ENCODE results near the gene TRAF3IP3.
A peak's percentile ranks its signal among the peaks of the same experiment; 100 is the strongest.

The TRAF3IP3 gene, protein sequence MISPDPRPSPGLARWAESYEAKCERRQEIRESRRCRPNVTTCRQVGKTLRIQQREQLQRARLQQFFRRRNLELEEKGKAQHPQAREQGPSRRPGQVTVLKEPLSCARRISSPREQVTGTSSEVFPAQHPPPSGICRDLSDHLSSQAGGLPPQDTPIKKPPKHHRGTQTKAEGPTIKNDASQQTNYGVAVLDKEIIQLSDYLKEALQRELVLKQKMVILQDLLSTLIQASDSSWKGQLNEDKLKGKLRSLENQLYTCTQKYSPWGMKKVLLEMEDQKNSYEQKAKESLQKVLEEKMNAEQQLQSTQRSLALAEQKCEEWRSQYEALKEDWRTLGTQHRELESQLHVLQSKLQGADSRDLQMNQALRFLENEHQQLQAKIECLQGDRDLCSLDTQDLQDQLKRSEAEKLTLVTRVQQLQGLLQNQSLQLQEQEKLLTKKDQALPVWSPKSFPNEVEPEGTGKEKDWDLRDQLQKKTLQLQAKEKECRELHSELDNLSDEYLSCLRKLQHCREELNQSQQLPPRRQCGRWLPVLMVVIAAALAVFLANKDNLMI

DNA sequence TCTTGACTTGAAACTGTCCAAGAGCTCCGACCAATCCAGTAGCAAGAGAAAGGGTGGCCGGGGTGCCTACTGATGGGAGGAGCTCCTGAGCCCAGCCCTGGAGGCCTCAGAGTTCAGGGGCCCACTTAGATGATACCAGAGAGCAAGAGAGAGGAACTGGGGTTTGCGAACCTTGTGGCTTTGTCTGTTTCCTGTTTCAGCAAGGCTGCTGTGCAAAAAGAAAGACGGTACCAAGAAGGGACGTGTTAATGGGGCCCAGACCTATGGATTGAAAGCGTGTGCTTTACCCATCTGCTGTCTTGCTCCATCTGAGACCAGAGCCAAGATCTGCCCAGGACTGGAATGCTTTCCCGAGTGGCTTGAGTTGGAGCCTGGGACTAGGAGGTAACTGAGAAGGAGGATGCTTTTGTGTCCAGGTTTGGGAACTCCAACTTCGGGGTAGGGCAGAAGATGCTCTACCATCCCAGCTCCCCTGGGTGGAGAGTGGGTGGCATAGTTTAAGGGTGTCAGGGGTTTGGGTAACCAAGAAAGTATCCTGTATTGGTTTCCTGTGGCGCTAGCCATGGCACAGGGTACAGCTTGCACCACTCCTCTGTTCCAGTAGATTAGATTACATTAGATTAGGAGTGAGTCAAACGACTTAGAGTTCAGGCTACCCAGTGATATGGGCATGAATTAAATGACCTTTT lies at the start of gene TRAF3IP3:
Gene TRAF3IP3 (plus strand): TSS at position 128 of the 689 bp plus-strand sequence. CDS start 3,987 bp downstream, outside the sequence.
- no peak for DNase-seq (ENCODE audit: low spot score)

DNA sequence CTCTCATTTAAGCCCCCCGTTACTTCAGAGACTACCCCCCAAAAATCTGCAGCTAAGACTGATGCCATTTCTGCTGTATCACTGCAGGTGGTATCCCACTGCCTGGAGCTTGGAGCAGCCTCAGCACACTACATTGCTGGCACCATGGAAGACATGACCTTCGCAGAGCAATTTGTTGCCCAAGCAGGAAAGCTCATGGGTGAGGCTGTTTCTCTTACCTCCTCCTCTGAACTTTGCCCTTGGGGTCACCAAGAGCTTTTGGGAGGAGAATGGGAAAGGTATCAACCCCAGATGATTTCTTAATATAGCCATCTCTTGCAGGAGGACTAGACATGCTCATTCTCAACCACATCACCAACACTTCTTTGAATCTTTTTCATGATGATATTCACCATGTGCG lies 49.2 kb upstream of the TRAF3IP3 start:
- no peak for DNase-seq (ENCODE audit: low spot score)

DNA sequence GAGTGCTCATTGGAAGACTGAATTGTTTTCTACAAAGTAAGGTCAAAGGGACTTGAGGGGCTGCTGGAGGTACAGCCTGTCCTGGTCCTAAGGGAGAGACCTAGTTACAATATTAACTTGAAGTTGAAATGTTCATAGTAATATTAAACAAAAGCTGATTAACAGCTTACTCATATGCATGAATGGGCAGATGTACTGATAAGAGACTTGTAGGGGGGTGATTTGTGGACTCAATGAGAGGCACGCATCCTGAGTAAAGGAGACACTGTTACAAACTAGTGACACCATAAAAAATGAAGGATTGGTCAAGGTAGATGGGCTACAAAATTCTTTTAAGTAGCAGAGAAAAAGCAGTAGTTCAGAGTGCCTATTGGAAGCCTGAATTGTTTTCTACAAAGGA lies 48.5 kb upstream of the TRAF3IP3 start:
- DNase-seq (ENCODE audit: low spot score), result no peak

DNA sequence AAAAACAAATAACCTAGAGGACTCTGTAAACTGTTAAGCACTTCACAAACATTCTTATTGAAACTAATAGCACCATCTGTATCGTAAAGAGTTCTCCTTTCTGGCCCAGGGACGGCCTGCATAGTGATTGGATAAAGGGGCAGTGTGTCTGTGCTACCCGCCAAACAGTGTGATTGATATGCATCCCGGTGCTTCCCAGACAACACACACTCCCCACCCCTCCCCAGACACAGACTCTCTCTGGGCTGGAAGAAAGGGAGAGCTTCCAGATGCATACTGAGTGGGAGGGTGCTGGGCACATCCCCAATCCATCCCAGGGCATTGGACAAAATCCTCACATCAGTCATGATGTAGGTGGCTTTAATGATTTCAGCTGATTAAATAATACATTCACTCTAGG lies 47.6 kb upstream of the TRAF3IP3 start:
- DNase-seq (ENCODE audit: low spot score), result no peak

DNA sequence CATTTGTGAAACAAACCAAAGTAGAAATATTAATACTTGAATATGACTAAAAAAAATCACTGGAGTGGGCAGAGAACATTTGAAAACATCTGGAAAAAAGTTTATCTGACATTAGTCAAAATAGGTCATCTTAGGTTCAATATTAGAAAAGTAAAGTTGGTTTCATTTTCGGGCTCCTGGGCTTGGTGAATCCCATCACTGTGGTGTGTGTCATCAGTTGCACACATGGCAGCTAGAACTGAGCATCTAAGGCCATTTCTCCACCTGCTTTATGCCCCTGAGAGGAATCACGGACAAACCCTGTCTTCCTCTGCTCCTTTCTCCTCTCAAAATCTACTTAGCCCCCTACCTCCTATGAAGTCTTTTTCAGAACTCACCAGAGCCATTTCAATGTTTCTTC lies 45.8 kb upstream of the TRAF3IP3 start:
- no peak for DNase-seq (ENCODE audit: low spot score)

DNA sequence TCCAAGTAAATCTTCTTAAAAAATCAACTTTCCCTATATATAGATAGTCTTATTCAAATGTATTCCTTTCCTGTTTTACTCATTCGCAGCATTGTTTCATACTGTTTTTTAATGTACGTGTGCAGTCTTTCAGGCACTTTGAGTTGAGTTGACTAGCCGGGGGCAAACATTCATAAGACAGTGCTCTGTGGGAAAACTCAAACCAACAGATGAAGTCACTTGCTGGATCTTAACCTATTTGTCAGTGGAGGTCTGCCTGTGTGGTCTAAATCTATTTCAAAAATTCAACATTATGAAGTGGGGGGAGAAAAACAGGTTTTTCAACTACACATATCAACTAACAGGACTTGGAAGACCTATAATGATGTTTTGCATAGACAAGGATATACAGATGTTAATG lies 45.0 kb upstream of the TRAF3IP3 start:
- DNase-seq (ENCODE audit: low spot score), result no peak

DNA sequence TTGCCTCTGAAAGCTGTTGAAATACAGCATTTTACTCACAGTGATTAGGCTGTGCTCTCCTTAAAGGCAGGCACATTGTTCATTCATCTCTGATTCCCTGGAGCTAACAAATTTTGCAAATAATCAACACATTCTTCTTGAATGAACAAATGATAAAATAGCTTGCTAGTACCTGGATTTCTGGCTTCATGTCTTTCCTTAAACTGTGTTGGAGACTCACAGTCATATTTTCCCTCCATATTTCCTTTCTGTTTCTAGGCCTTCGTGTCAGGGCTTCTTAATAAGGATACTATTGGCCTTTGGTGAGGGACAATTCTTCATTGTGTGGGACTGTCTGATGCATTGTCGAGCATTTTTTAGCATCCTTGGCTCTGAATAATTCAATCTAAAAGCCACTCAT lies 41.5 kb upstream of the TRAF3IP3 start:
- no peak for DNase-seq (ENCODE audit: low spot score)

DNA sequence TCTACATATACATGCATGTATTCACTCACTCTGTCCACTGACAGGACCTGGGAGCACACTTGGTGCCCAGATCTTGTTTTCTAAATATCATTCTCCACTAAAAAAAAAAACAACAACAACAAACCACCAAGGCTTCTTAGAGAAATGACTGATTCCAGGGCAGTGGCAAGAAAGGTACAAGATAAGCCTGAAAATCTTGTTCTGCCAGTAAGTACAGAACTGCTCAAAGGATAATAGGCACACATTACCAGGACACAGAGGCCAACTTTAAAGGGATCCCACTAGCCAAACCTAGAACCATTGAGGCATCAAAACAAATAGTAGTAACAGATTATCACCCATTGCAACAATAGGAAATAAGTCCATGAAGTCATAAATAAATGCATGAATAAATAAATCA lies 40.5 kb upstream of the TRAF3IP3 start:
- no peak for DNase-seq (ENCODE audit: low spot score)

DNA sequence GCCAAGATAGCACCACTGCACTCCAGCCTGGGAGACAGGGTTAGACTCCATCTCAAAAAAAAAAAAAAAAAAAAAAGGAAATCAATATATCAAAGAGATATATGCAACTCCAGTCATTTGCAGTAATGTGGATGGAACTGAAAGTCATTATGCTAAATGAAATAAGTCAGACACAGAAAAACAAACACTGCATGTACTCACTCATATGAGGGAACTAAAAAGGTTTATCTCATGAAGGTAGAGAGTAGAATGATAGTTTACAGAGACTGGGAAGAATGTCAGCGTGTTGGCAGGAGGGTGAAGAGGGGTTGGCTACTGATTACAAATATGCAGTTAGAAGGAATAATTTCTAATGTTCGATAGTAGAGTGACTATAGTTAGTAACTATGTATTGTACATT lies 38.0 kb upstream of the TRAF3IP3 start:
- DNase-seq (ENCODE audit: low spot score), result no peak

DNA sequence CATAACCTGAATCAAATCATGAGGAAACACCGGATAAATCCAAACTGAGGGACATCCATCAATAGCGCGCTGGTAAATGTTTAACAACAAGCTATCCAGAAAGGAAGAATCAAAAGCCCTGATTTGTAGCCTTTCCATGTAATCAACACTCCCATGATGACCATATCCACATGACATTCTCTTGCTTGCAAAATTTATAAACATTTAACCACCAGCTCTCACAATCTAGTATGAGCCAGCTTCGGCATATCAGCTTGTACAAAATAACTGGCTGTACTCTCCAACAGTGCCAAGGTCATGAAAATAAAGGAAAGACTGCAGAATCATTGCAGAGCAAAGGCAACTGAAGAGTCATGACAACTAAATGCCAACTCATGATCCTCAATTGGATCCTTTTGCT lies 35.5 kb upstream of the TRAF3IP3 start:
- DNase-seq (ENCODE audit: low spot score), result no peak

DNA sequence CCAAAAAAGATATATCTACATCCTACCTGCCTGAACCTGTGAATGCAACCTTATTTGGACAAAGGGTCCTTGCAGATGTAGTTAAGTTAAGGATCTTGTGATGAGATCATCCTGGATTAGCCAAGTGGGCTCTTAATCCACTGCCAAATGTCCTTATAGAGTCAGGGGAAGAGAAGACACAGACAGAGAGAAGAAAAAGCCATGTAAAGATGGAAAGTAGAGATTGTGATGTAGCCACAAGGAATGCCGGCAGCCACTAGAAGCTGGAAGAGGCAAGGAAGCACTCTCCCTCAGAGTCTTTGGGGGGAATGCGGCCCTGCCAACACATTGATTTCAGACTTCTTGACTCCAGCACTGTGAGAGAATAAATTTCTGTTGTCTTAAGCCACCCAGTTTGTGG lies 35.0 kb upstream of the TRAF3IP3 start:
- DNase-seq (ENCODE audit: low spot score), result no peak

DNA sequence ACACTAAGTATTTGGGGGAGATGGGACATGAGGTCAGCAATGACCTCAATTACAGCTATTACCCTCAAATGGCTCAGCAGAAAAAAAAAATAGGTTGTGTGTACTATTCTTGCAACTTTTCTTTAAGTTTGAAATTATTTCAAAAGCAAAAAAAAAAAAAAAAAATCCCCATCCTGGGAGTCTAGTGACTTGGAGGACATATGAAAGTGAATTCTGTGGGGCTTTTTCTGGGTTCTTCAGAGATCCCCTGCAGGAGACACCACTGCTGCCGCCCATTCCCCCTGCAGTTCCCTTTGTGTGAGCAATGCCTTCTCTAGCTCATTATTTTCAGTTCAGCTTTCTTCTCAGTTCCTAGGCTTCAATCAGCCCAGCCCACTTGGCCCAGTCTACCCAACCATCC lies 34.5 kb upstream of the TRAF3IP3 start:
- DNase-seq (ENCODE audit: low spot score), result no peak

DNA sequence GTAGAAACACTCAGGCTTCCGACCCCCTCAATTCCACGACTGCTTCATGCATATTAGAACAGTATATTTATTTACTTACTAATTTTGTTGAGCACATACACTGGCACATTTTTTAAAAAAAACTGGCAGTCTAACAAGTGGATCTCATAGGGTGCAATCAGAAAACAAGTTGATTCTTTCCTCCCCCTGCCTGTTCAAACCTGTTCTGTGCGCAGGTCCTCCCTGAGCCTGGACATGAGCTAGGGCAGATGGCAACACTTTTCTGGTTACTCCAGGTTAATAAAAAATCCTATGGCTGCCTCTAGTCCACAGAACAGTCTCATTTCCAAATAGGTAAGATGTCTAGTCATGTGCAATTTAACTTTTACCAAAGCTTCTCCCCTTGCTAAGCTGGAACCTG lies 32.6 kb upstream of the TRAF3IP3 start:
- no peak for DNase-seq (ENCODE audit: low spot score)

DNA sequence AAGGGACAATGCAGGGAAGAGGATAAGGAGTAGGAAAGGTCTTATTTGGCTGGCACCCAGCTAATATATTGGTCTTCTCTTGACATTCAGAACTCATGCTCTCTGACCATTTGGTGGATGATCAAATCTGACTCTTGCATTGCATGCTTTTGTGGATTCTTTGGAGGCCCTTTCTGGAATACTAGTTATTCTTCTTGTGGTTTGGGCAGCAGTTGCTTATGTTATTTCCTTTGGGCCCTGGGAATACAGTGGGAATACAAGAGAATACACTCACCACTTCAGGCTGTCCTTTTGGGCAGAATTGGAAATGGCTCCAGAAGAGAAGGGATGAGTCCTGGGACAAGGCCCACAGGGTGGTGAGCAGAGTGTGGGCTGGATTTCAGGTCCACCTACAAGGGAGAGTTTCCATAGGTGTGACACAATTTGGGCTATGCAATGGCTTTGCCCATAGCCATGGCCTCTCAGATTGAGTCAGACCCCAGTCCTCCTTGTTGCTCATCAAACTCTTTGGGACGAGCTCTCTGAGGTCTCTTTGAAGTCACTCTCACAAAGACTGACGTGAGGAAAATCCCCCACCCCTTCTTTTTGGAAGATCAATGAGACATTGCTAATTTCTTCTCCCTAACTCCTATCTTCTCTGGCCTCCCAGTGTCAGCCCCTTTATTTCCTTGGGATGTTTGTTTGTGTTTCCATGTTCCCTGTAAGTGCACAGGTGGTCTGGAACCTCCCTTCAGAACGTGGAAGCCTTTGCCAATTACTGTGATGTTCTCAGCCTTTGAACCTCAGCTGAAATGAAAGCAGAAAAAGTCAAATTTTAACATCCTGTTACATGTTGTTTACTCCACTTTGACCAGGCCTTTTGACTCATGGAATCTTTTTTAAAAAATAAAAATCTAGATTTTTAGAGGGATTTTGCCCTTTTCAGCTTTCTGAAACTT lies 31.8 kb upstream of the TRAF3IP3 start:
- no peak for DNase-seq (ENCODE audit: low spot score)

DNA sequence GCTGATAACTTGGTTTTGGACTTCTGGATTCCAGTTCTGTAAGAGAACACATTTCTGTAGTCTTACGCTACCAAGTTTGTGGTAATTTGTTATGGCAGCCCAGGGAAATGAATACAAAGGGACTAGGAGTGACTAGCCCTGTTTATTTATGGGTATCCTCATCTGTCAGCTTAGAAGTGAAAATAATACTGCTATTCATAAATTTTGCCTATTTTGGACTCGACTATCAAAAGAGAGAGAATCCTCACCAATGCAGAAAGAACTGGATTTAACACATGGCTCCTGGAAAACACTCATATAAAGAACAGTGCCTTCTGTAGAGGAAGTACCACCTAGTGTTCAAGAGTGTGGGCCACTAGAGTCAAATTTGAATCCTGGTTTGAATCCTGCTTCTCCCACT lies 28.6 kb upstream of the TRAF3IP3 start:
- no peak for DNase-seq (ENCODE audit: low spot score)

DNA sequence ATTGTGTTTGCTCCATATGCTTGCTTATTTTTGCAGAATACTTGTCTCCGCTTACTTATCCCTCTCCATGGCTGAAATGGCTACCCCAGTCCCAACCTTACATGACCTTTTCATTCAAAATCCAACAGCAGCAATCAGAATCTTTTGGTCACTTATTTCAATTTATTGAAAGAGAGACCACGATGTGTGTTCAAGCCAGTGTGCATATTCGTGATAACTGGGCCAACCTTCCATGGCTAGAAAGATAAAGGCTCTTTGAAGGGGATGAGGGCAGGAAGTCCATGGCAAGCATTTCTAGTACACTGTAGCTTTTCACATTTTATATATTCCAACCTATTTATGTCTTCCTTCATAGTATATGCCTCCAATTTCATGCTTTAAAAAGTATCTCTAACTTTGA lies 28.1 kb upstream of the TRAF3IP3 start:
- no peak for DNase-seq (ENCODE audit: low spot score)

DNA sequence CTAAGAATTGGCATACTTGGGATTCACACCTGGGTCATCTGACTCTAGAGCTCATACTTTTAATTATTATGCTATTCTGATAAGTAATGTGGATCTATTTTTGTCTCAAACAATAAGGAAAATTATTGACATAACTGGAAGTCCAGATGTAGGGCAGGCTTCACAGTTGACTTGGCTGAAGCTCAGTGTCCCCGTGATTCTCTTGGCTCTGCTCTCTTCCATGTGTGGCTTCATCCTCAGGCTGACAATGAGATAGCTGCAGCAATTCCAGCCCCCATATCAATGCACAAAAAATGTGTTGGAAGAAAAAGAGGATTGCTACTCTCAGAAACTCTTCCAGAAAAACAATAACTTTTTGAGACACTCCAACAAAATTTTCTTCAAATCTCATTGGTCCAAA lies 27.4 kb upstream of the TRAF3IP3 start:
- DNase-seq (ENCODE audit: low spot score), result no peak

DNA sequence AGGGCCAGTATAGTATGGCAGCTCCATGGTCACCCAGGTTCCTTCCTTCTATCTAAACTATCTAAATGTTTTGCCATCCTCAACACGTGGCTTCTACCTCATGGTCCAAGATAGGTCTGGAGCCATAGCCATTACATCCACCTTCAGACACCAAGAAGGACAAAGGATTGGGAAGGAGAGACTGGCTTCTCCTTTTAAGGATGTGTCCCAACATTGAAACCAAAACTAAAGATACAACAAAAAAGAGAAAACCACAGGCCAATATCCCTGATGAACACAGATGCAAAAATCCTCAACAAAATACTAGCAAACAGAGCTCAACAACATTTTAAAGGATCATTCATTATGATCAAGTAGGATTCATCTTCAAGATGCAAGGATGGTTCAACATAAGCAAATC lies 26.4 kb upstream of the TRAF3IP3 start:
- DNase-seq (ENCODE audit: low spot score), result no peak

DNA sequence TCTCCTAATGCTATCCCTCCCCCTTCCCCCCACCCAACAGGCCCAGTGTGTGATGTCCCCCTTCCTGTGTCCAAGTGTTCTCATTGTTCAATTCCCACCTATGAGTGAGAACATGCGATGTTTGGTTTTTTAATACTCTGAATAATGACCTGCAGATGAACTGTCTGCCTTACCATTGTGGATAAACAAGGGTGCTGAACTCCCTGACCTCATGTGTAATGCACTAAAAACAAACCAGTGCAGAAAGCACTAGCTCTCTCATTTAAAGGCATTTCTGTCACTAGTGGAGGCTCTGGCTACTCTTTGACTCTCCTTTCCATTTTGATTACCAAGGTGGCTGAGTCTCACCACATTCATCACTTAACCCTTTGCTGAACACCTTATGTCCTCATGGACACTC lies 23.1 kb upstream of the TRAF3IP3 start:
- DNase-seq (ENCODE audit: low spot score), result no peak

DNA sequence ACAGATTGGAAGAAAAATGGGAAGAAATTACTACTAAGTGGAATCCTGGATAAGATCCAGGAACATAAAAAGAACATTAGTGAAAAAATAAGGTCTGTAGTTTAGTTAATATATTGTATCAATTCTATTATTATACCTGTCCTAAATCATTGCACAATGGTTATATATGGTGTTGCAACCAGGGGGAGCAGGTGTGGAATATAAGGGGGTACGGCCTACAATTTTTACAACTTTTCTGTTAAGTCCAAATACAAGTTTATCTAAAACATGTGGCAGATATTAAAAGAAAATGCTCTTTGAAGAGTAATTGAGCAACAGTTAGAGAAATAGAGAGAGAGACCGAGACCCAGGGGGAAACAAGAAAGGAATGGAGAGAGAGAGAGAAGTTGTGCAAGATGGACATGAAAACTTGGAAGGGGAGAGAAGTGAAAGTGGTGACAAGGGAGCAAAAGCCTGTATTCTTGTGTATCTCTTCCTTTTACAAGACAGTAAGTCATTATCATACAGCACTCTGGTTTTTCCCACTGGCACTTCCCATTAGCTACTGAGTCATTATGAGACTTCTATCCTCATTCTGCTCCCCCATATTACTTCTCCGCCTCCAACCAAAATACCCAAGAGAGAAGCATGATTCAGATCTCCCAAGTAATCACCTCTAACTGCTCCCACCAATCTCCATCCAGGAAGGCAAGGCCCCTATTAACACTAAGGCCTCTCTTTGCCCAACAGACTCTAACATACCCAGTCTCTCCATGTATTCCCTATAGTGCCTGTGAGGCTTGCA lies 22.3 kb upstream of the TRAF3IP3 start:
- peak; percentile 39 for DNase-seq (ENCODE audit: low spot score)

DNA sequence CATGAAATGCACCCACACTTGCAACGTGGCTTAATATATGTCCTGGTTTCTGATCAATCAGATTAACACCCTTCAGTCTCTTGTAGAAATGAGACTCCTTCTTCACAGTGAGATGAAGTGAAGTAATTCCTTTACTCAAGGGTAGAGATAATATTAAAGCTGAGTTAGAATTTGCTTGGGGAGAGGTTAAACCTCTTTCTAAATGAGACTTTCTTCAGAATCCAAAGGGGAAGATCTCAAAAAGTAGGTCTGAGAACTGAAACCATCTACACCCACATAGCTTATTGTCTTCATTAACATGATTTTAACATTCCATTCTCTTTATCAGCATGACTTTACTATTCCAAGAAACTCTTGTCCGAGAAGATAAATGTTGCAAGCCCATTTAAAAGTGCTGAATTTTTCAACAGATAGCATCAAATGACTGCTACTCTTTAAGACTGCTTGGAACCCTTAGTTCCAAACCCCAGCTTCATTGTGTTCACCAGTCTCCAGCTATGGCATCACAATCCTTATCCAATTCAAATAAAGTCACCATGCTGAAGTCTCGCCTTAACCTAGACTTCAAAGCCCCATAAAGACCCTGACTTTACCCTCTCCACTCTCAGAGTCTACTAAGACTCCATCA lies 19.2 kb upstream of the TRAF3IP3 start:
- no peak for DNase-seq (ENCODE audit: low spot score)

Data from kidney tubule cell (primary cell).